H9 (cell line): ENCODE measurements around the gene WDR72. TPM values are rescaled to one million over a fixed set of nuclear protein-coding genes. Genes with fewer than 3 reads are reported as not detected.

Experiments used
- DNase-seq: peaks from one replicate; pipeline ENCODE4 v3.0.0-alpha.2; 2017
- H2AFZ ChIP-seq: one replicate; pipeline ENCODE4 v1.6.1; 2013; ENCODE audit warnings: mild to moderate bottlenecking, low read length, control low read depth, moderate library complexity
- H2AK5ac ChIP-seq: 2 replicates; pipeline ENCODE4 v1.6.1; 2013; ENCODE audit warnings: low read length, control low read depth, mixed read lengths; ENCODE audit not compliant: insufficient read length
- H2BK120ac ChIP-seq: one replicate; pipeline ENCODE4 v1.6.1; 2013; ENCODE audit warnings: low read depth, mild to moderate bottlenecking, low read length, control low read depth, inconsistent platforms; ENCODE audit not compliant: poor library complexity, severe bottlenecking
- H2BK12ac ChIP-seq: 2 replicates; pipeline ENCODE4 v1.6.1; 2013; ENCODE audit warnings: low read length, control low read depth, mixed read lengths, low read depth; ENCODE audit not compliant: insufficient read length
- H2BK15ac ChIP-seq: 2 replicates; pipeline ENCODE4 v1.6.1; 2013; ENCODE audit warnings: low read depth, low read length, control low read depth
- H2BK20ac ChIP-seq: one replicate; pipeline ENCODE4 v1.6.1; 2013; ENCODE audit warnings: low read depth, mild to moderate bottlenecking, low read length, control low read depth, inconsistent platforms; ENCODE audit not compliant: poor library complexity, severe bottlenecking
- H2BK5ac ChIP-seq: 2 replicates; pipeline ENCODE4 v1.6.1; 2013; ENCODE audit warnings: low read length, control low read depth, mixed read lengths; ENCODE audit not compliant: insufficient read length
- H3K14ac ChIP-seq: 2 replicates; pipeline ENCODE4 v1.6.1; 2013; ENCODE audit warnings: low read length, control low read depth; ENCODE audit not compliant: insufficient read depth
- H3K18ac ChIP-seq: 2 replicates; pipeline ENCODE4 v1.6.1; 2013; ENCODE audit warnings: low read depth, mild to moderate bottlenecking, mixed read lengths, low read length, control low read depth; ENCODE audit not compliant: insufficient read length
- H3K23ac ChIP-seq: 2 replicates; pipeline ENCODE4 v1.6.1; 2013; ENCODE audit warnings: low read length, control low read depth, mixed read lengths, low read depth; ENCODE audit not compliant: insufficient read length
- H3K23me2 ChIP-seq: 2 replicates; pipeline ENCODE4 v1.6.1; 2013; ENCODE audit warnings: low read depth, mild to moderate bottlenecking, mixed read lengths, low read length, control low read depth; ENCODE audit not compliant: insufficient read length, poor library complexity, severe bottlenecking
- H3K27ac ChIP-seq: 2 replicates; pipeline ENCODE4 v1.5.1; 2013; ENCODE audit warnings: low read length, control low read depth, mixed read lengths, low read depth; ENCODE audit not compliant: insufficient read length
- H3K27me3 ChIP-seq: 2 replicates; pipeline ENCODE4 v1.6.1; 2013; ENCODE audit warnings: low read length, control low read depth, inconsistent platforms; ENCODE audit not compliant: insufficient read depth
- H3K4ac ChIP-seq: 2 replicates; pipeline ENCODE4 v1.6.1; 2013; ENCODE audit warnings: low read depth, mild to moderate bottlenecking, control low read depth, inconsistent platforms, low read length, moderate library complexity
- H3K4me1 ChIP-seq: 2 replicates; pipeline ENCODE4 v1.6.1; 2013; ENCODE audit warnings: low read length, control low read depth, inconsistent platforms; ENCODE audit not compliant: insufficient read depth
- H3K4me2 ChIP-seq: 2 replicates; pipeline ENCODE4 v1.6.1; 2013; ENCODE audit warnings: low read length, control low read depth, mixed read lengths; ENCODE audit not compliant: insufficient read length, insufficient read depth
- H3K56ac ChIP-seq: 2 replicates; pipeline ENCODE4 v1.6.1; 2013; ENCODE audit warnings: low read depth, mild to moderate bottlenecking, mixed read lengths, low read length, control low read depth; ENCODE audit not compliant: insufficient read length
- H3K79me1 ChIP-seq: 2 replicates; pipeline ENCODE4 v1.6.1; 2013; ENCODE audit warnings: low read depth, mild to moderate bottlenecking, moderate library complexity, low read length, control low read depth, inconsistent platforms; ENCODE audit not compliant: insufficient read depth, poor library complexity, severe bottlenecking
- H3K79me2 ChIP-seq: 2 replicates; pipeline ENCODE4 v1.6.1; 2013; ENCODE audit warnings: low read length, control low read depth, inconsistent platforms; ENCODE audit not compliant: insufficient read depth
- H3K9ac ChIP-seq: 2 replicates; pipeline ENCODE4 v1.6.1; 2013; ENCODE audit warnings: low read length, control low read depth, mixed read lengths; ENCODE audit not compliant: insufficient read length; ENCODE audit errors: extremely low read depth
- H3K9me3 ChIP-seq: one replicate; pipeline ENCODE4 v1.6.1; 2013; ENCODE audit warnings: low read depth, low read length, inconsistent platforms; ENCODE audit not compliant: control insufficient read depth
- H3T11ph ChIP-seq: one replicate; pipeline ENCODE4 v1.6.1; 2013; ENCODE audit warnings: mild to moderate bottlenecking, low read length, control low read depth, inconsistent platforms
- H4K20me1 ChIP-seq: one replicate; pipeline ENCODE4 v1.6.1; 2013; ENCODE audit not compliant: control insufficient read depth, insufficient read length, insufficient read depth
- H4K5ac ChIP-seq: 2 replicates; pipeline ENCODE4 v1.6.1; 2013; ENCODE audit warnings: low read depth, mild to moderate bottlenecking, mixed read lengths, low read length, control low read depth; ENCODE audit not compliant: insufficient read length
- H4K8ac ChIP-seq: replicated peaks from 2 replicates; pipeline ENCODE4 v1.6.1; 2013; ENCODE audit warnings: low read length, control low read depth, mixed read lengths, low read depth; ENCODE audit not compliant: insufficient read length
- H4K91ac ChIP-seq: 2 replicates; pipeline ENCODE4 v1.6.1; 2013; ENCODE audit warnings: low read depth, mild to moderate bottlenecking, moderate library complexity, mixed read lengths, low read length, control low read depth; ENCODE audit not compliant: insufficient read length
- H3K27ac Mint-ChIP-seq, 3 experiments: 2 replicates in 2 of 3; 3 replicates in 1 of 3; pipeline ENCODE4 v1.8.0; 2020 to 2021; ENCODE audit warnings: mixed read lengths in 3 of 3, mild to moderate bottlenecking in 1 of 3, moderate library complexity in 1 of 3
- H3K27me3 Mint-ChIP-seq: 2 replicates; pipeline ENCODE4 v1.8.0; 2021; ENCODE audit warnings: low read depth, mild to moderate bottlenecking, moderate library complexity, mixed read lengths
- H3K36me3 Mint-ChIP-seq, 3 experiments: 2 replicates in 2 of 3; 3 replicates in 1 of 3; pipeline ENCODE4 v1.8.0; 2020 to 2021; ENCODE audit warnings: low read depth in 3 of 3, mixed read lengths in 3 of 3; ENCODE audit not compliant: insufficient read depth in 1 of 3
- H3K4me1 Mint-ChIP-seq, 2 experiments: 2 replicates each; pipeline ENCODE4 v1.8.0; 2020; ENCODE audit warnings: mixed read lengths in 2 of 2
- H3K4me3 Mint-ChIP-seq, 2 experiments: 2 replicates in 1 of 2; 3 replicates in 1 of 2; pipeline ENCODE4 v1.8.0; 2020 to 2021; ENCODE audit warnings: mild to moderate bottlenecking in 2 of 2, mixed read lengths in 2 of 2, moderate library complexity in 1 of 2
- H3K9me3 Mint-ChIP-seq, 2 experiments: 2 replicates in 1 of 2; 3 replicates in 1 of 2; pipeline ENCODE4 v1.8.0; 2020; ENCODE audit warnings: mild to moderate bottlenecking in 2 of 2, mixed read lengths in 2 of 2, moderate library complexity in 1 of 2
- CTCF ChIP-seq: fragments of 200-600 bp; sonication (generic); conservative IDR thresholded peaks from 3 replicates; pipeline ENCODE4 v1.8.0; 2021; ENCODE audit warnings: antibody characterized with exemption, mild to moderate bottlenecking
- WGBS: extraction: QIAGEN DNeasy Blood & Tissue Kit; methylation state at CpG from one replicate; pipeline ENCODE4 v1.1.7; 2013; ENCODE audit warnings: missing lambda C conversion rate, low lambda C conversion rate, mixed read lengths; ENCODE audit not compliant: insufficient read length; ENCODE audit errors: extremely low coverage; 5-methylcytosine and 5-hydroxymethylcytosine counted together
- total RNA-seq: library from RNA; stranded (reverse); gene quantifications from 2 replicates; pipeline ENCODE4 v1.2.1, GENCODE V29; 2021

The WDR72 gene
- total RNA-seq, 1 experiment from 2014 or later = 2.9 TPM

- H3K9ac ChIP-seq = no peak overlapping the region
- H2AK5ac ChIP-seq = no peak overlapping the region
- H3K18ac ChIP-seq = no peak overlapping the region
- H3K4me2 ChIP-seq = no peak overlapping the region
- Mint-ChIP-seq H3K27ac (no peak overlapping the region), H3K27me3 (no peaks in the 10 kb centered on the region), H3K4me3 (no peak overlapping the region), H3K36me3 (no peaks in the 10 kb centered on the region), H3K4me1 (no peaks in the 10 kb centered on the region), H3K9me3 (no peaks in the 10 kb centered on the region)
- no peak overlapping the region for H2AFZ ChIP-seq
- TF ChIP-seq CTCF = no peak
- no peak overlapping the region for H2BK120ac ChIP-seq
- DNase-seq = no peak
- no peak overlapping the region for H3T11ph ChIP-seq
- H4K91ac ChIP-seq = no peak overlapping the region
- no peak overlapping the region for H2BK15ac ChIP-seq
- H2BK20ac ChIP-seq = no peak overlapping the region
- no peak overlapping the region for H2BK12ac ChIP-seq
- no peak overlapping the region for H3K14ac ChIP-seq
- H3K56ac ChIP-seq = no peak overlapping the region
- WGBS = no CpG with 5 or more reads among the region's 4 CpGs
- no peaks in the 10 kb centered on the region for H3K9me3 ChIP-seq
- no peak overlapping the region for H3K4ac ChIP-seq
- no peak overlapping the region for H4K8ac ChIP-seq
- H3K27me3 ChIP-seq = no peaks in the 10 kb centered on the region
- no peaks in the 10 kb centered on the region for H3K79me2 ChIP-seq
- H3K27ac ChIP-seq = no peak overlapping the region
- H4K20me1 ChIP-seq = no peaks in the 10 kb centered on the region
- H3K23me2 ChIP-seq = no peaks in the 10 kb centered on the region
- H3K79me1 ChIP-seq = no peaks in the 10 kb centered on the region
- peaks cover 3% of the 10 kb centered on the region; the same call in 1 of the 2 replicates for H3K4me1 ChIP-seq
- no peak overlapping the region for H3K23ac ChIP-seq
- no peak overlapping the region for H4K5ac ChIP-seq
- H2BK5ac ChIP-seq = no peak overlapping the region
Observed at GRCh38 chr15:53611145-53611920, 148.1 kb downstream of the WDR72 start.
